Spleen (tissue), 11 donors: ENCODE results near the gene TBX3. TPM values are rescaled to one million over a fixed set of nuclear protein-coding genes. Genes with fewer than 3 reads are reported as not detected.

ENCODE experiments used
- DNase-seq: peaks from one replicate; pipeline ENCODE4 v3.0.0-alpha.2; 2020
- H3K27ac ChIP-seq, 8 donors: fragments of 200-600 bp; sonication (generic) in 7 of 8; 1 replicate in 4 of 8; 2 replicates in 4 of 8; pipeline versions ENCODE4 v1.5.0 to v1.8.0; 2016 to 2021; ENCODE audit warnings: inconsistent platforms in 4 of 8, mild to moderate bottlenecking in 4 of 8, moderate library complexity in 1 of 8
- H3K27me3 ChIP-seq, 7 donors: fragments of 200-600 bp; sonication (generic) in 6 of 7; replicated peaks in 1 of 7; 1 replicate in 4 of 7; 2 replicates in 3 of 7; pipeline versions ENCODE4 v1.5.0 to v1.8.0; 2016 to 2021; ENCODE audit warnings: inconsistent platforms in 3 of 7, mild to moderate bottlenecking in 1 of 7
- H3K36me3 ChIP-seq, 6 donors: fragments of 200-600 bp; sonication (generic) in 5 of 6; 1 replicate in 4 of 6; 2 replicates in 2 of 6; pipeline versions ENCODE4 v1.5.0 to v1.8.0; 2016 to 2021; ENCODE audit warnings: inconsistent platforms in 2 of 6
- H3K4me1 ChIP-seq, 6 donors: fragments of 200-600 bp; sonication (generic) in 5 of 6; 1 replicate in 3 of 6; 2 replicates in 3 of 6; pipeline versions ENCODE4 v1.5.0 to v1.8.0; 2016 to 2021; ENCODE audit warnings: inconsistent platforms in 3 of 6
- H3K4me3 ChIP-seq, 8 donors: fragments of 200-600 bp; sonication (generic) in 7 of 8; 1 replicate in 4 of 8; 2 replicates in 4 of 8; pipeline versions ENCODE4 v1.5.0 to v1.8.0; 2016 to 2021; ENCODE audit warnings: inconsistent platforms in 4 of 8, mild to moderate bottlenecking in 4 of 8, moderate library complexity in 2 of 8
- H3K9me3 ChIP-seq, 8 donors: fragments of 200-600 bp; sonication (generic) in 7 of 8; 1 replicate in 4 of 8; 2 replicates in 4 of 8; pipeline versions ENCODE4 v1.5.0 to v1.8.0; 2016 to 2021; ENCODE audit warnings: inconsistent platforms in 4 of 8
- CTCF ChIP-seq, 11 experiments: fragments of 200-600 bp in 7 of 11; fragments of 450-650 bp in 4 of 11; sonication (generic) in 4 of 11; IDR thresholded peaks in 8 of 11; conservative IDR thresholded peaks in 3 of 11; 1 replicate in 7 of 11; 2 replicates in 4 of 11; pipeline versions ENCODE4 v1.4.0 to v1.8.0; 2016 to 2021; ENCODE audit warnings: antibody characterized with exemption in 11 of 11, inconsistent platforms in 4 of 11, mild to moderate bottlenecking in 1 of 11
- POLR2A ChIP-seq, 3 donors: fragments of 450-650 bp; IDR thresholded peaks; one replicate each; pipeline ENCODE4 v1.5.1; 2017; ENCODE audit warnings: antibody characterized with exemption in 3 of 3, mild to moderate bottlenecking in 1 of 3
- POLR2AphosphoS5 ChIP-seq, 3 donors: sonication (generic); formaldehyde crosslinking; IDR thresholded peaks; one replicate each; pipeline ENCODE4 v1.5.1; 2017; ENCODE audit warnings: antibody characterized with exemption in 3 of 3
- WGBS, 5 donors: extraction: QIAGEN DNeasy Blood & Tissue Kit in 3 of 5; methylation state at CpG; one replicate each; pipeline versions ENCODE4 v1.1.5 to v1.1.7; 2013 to 2018; 5-methylcytosine and 5-hydroxymethylcytosine counted together
- intact Hi-C: fragments of 100-400 bp; cut with DNase I; formaldehyde crosslinking; loops from one replicate; pipeline ENCODE4 v1.15.0; 2023; ENCODE audit warnings: low total_unique reads
- polyA plus RNA-seq, 3 donors: library from polyadenylated mRNA; stranded (reverse); fragments of 200-250 nt; gene quantifications; one replicate each; pipeline ENCODE4 v1.2.1, GENCODE V29; 2013
- total RNA-seq, 7 donors: library from RNA; depleted of rRNA in 3 of 7; stranded (reverse); fragments of >200 nt in 3 of 7; fragmentation: NEBNext Ultra II Directional in 4 of 7; extraction: Animal tissue kit (Norgen Biotek cat#: 25700) in 4 of 7; gene quantifications; one replicate each; pipeline versions ENCODE4 v1.1.0 to v1.2.1, GENCODE V29; 2016 to 2021
- donor health status: healthy with polysubstance abuse.
- donor health status: DM: no; HTN: no; CAD: no; lungs with moderate emphysema.
- donor health status: DM: no; HTN: no; CAD: no.
- donor health status: Bipolar disorder and iron deficiency.
- donor health status: healthy.
- donor health status: DM: no; HTN: no; CAD: no.
- donor health status: DM: yes; HTN: yes; CAD: no.

TBX3 gene
- total and polyA plus RNA-seq, 10 donors, result 3.1 to 22.1 (median 13.5) TPM

- no peak for TF ChIP-seq POLR2AphosphoS5 (IDR thresholded peaks at IDR 0.05)
- no peak for TF ChIP-seq POLR2A (IDR thresholded peaks at IDR 0.05)
- no peak for TF ChIP-seq CTCF (IDR thresholded peaks at IDR 0.05 in 8 of 11, conservative IDR thresholded peaks at IDR 0.05 in 3 of 11)
- H3K9me3 ChIP-seq, result no peaks in the 10 kb centered on the region
- H3K4me1 ChIP-seq, result no peaks in the 10 kb centered on the region
- no peaks in the 10 kb centered on the region for H3K27me3 ChIP-seq
- DNase-seq, result no peak
- intact Hi-C loops, result no loop called here
- H3K27ac ChIP-seq, result no peak overlapping the region
- no peaks in the 10 kb centered on the region for H3K36me3 ChIP-seq
- no peak overlapping the region for H3K4me3 ChIP-seq
- WGBS, 5 donors, result 57 to 64% (median 61%) methylated on average over 15 of the region's 15 CpGs
These were observed 47.1 kb downstream of the TBX3 start for GRCh38 chr12:114636723-114637480.

- 58 to 73% (median 69%) methylated on average over 7 of the region's 7 CpGs for WGBS, 5 donors
- intact Hi-C loops, result no loop called here
- Histone ChIP-seq H3K36me3 (no peaks in the 10 kb centered on the region), H3K4me1 (no peaks in the 10 kb centered on the region), H3K4me3 (no peak overlapping the region), H3K9me3 (no peaks in the 10 kb centered on the region), H3K27ac (no peak overlapping the region), H3K27me3 (peaks cover 0 to 25% (median 0%) of the 10 kb centered on the region in 7 donors)
- TF ChIP-seq CTCF (IDR thresholded peaks at IDR 0.05 in 8 of 11, conservative IDR thresholded peaks at IDR 0.05 in 3 of 11) (no peak), POLR2A (IDR thresholded peaks at IDR 0.05) (no peak), POLR2AphosphoS5 (IDR thresholded peaks at IDR 0.05) (no peak)
- DNase-seq, result no peak
These were observed 52.7 kb downstream of the TBX3 start for GRCh38 chr12:114631242-114631641.

GRCh38 chr12:114628199-114628598 lies 55.8 kb downstream of the TBX3 start:
- H3K4me3 ChIP-seq, result no peak overlapping the region
- no peak for DNase-seq
- H3K36me3 ChIP-seq, result no peaks in the 10 kb centered on the region
- WGBS, 5 donors, result 39 to 60% (median 59%) methylated on average over 5 of the region's 5 CpGs
- H3K27me3 ChIP-seq, result peaks cover 0 to 29% (median 0%) of the 10 kb centered on the region in 7 donors
- no peak overlapping the region for H3K27ac ChIP-seq
- intact Hi-C loops, result no loop called here
- H3K4me1 ChIP-seq, result no peaks in the 10 kb centered on the region
- H3K9me3 ChIP-seq, result no peaks in the 10 kb centered on the region
- no peak for TF ChIP-seq CTCF (IDR thresholded peaks at IDR 0.05 in 8 of 11, conservative IDR thresholded peaks at IDR 0.05 in 3 of 11)

GRCh38 chr12:114627393-114627792 lies 56.6 kb downstream of the TBX3 start:
- H3K9me3 ChIP-seq, result no peaks in the 10 kb centered on the region
- peaks cover 0 to 29% (median 0%) of the 10 kb centered on the region in 7 donors for H3K27me3 ChIP-seq
- H3K27ac ChIP-seq, result no peak overlapping the region
- no peak for DNase-seq
- TF ChIP-seq CTCF (IDR thresholded peaks at IDR 0.05 in 8 of 11, conservative IDR thresholded peaks at IDR 0.05 in 3 of 11) (no peak), POLR2A (IDR thresholded peaks at IDR 0.05) (no peak), POLR2AphosphoS5 (IDR thresholded peaks at IDR 0.05) (no peak)
- H3K4me3 ChIP-seq, result no peak overlapping the region
- intact Hi-C loops, result no loop called here
- no peaks in the 10 kb centered on the region for H3K4me1 ChIP-seq
- H3K36me3 ChIP-seq, result no peaks in the 10 kb centered on the region
